Measurements from ENCODE around the gene KPNA2. TPM values are rescaled to one million over a fixed set of nuclear protein-coding genes. Genes with fewer than 3 reads are reported as not detected.

The KPNA2 gene
- total and polyA plus RNA-seq, 2 of the 13 experiments (the other 11 are each of a cell fraction or from before 2014, with no cell fraction given) = 111 to 305 TPM

DNA sequence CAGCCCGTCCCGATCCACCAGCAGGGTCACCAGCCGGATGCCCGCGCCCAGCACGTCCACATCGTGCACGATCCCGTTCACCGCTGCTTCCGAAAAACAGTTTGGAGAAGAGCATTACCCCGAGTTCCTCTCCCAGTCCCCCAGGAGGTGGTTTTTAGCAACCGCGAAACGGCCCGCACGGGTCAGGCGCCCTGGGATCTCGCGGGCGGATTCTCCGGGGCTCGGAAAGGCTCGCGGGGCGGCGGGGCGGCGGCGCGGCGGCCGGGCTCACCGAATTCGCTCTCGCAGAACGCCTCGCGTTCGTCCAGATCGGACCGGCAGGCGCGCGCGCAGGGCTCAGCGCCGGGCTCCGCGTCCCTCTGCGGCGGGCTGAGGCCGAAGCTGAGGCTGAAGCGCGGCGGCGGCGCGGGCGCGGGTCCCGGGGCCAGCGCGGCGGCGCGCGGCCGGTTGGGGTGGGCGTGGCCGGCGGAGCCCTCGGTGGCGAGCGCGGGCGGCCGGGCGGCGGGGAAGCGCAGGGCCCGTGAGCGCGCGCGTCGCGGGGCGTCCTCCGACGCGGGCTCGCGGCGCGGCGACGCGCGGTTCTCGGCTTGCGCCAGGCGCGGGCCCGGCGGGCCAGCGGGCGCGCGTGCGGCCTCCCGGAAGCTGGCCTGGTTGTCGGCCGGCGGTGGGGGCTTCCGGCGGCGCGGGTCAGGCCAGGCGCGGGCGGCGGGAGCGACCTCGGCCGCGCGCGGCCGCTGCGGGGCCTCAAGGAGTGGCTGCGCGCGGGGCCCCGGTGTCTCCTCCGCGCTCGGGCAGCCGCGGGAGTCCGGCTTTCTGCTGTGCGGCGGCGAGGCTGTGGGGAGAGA, 42.2 kb upstream of the KPNA2 start (continued):
- TF ChIP-seq, protein P1, sequence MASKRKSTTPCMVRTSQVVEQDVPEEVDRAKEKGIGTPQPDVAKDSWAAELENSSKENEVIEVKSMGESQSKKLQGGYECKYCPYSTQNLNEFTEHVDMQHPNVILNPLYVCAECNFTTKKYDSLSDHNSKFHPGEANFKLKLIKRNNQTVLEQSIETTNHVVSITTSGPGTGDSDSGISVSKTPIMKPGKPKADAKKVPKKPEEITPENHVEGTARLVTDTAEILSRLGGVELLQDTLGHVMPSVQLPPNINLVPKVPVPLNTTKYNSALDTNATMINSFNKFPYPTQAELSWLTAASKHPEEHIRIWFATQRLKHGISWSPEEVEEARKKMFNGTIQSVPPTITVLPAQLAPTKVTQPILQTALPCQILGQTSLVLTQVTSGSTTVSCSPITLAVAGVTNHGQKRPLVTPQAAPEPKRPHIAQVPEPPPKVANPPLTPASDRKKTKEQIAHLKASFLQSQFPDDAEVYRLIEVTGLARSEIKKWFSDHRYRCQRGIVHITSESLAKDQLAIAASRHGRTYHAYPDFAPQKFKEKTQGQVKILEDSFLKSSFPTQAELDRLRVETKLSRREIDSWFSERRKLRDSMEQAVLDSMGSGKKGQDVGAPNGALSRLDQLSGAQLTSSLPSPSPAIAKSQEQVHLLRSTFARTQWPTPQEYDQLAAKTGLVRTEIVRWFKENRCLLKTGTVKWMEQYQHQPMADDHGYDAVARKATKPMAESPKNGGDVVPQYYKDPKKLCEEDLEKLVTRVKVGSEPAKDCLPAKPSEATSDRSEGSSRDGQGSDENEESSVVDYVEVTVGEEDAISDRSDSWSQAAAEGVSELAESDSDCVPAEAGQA (IDR thresholded peaks at IDR 0.05; ENCODE audit: low read depth) = no peak
- TF ChIP-seq, protein P1 (CRISPR knock-in tag; IDR thresholded peaks at IDR 0.05; ENCODE audit: borderline replicate concordance) = no peak
- TF ChIP-seq, protein P2, sequence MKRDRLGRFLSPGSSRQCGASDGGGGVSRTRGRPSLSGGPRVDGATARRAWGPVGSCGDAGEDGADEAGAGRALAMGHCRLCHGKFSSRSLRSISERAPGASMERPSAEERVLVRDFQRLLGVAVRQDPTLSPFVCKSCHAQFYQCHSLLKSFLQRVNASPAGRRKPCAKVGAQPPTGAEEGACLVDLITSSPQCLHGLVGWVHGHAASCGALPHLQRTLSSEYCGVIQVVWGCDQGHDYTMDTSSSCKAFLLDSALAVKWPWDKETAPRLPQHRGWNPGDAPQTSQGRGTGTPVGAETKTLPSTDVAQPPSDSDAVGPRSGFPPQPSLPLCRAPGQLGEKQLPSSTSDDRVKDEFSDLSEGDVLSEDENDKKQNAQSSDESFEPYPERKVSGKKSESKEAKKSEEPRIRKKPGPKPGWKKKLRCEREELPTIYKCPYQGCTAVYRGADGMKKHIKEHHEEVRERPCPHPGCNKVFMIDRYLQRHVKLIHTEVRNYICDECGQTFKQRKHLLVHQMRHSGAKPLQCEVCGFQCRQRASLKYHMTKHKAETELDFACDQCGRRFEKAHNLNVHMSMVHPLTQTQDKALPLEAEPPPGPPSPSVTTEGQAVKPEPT (CRISPR knock-in tag; IDR thresholded peaks at IDR 0.05; ENCODE audit: low read depth) = no peak
- TF ChIP-seq ZNF10 (CRISPR knock-in tag; IDR thresholded peaks at IDR 0.05; ENCODE audit: borderline replicate concordance, low read depth) (no peak), ZNF674 (CRISPR knock-in tag; IDR thresholded peaks at IDR 0.05; ENCODE audit: low read depth) (no peak), RXRB (CRISPR knock-in tag; IDR thresholded peaks at IDR 0.05; ENCODE audit: borderline replicate concordance) (no peak), SOX13 (IDR thresholded peaks at IDR 0.05) (no peak), SOX13 (CRISPR knock-in tag; conservative IDR thresholded peaks at IDR 0.05 in 1 of 2, IDR thresholded peaks at IDR 0.05 in 1 of 2) (no peak)
- TF ChIP-seq, protein P3, sequence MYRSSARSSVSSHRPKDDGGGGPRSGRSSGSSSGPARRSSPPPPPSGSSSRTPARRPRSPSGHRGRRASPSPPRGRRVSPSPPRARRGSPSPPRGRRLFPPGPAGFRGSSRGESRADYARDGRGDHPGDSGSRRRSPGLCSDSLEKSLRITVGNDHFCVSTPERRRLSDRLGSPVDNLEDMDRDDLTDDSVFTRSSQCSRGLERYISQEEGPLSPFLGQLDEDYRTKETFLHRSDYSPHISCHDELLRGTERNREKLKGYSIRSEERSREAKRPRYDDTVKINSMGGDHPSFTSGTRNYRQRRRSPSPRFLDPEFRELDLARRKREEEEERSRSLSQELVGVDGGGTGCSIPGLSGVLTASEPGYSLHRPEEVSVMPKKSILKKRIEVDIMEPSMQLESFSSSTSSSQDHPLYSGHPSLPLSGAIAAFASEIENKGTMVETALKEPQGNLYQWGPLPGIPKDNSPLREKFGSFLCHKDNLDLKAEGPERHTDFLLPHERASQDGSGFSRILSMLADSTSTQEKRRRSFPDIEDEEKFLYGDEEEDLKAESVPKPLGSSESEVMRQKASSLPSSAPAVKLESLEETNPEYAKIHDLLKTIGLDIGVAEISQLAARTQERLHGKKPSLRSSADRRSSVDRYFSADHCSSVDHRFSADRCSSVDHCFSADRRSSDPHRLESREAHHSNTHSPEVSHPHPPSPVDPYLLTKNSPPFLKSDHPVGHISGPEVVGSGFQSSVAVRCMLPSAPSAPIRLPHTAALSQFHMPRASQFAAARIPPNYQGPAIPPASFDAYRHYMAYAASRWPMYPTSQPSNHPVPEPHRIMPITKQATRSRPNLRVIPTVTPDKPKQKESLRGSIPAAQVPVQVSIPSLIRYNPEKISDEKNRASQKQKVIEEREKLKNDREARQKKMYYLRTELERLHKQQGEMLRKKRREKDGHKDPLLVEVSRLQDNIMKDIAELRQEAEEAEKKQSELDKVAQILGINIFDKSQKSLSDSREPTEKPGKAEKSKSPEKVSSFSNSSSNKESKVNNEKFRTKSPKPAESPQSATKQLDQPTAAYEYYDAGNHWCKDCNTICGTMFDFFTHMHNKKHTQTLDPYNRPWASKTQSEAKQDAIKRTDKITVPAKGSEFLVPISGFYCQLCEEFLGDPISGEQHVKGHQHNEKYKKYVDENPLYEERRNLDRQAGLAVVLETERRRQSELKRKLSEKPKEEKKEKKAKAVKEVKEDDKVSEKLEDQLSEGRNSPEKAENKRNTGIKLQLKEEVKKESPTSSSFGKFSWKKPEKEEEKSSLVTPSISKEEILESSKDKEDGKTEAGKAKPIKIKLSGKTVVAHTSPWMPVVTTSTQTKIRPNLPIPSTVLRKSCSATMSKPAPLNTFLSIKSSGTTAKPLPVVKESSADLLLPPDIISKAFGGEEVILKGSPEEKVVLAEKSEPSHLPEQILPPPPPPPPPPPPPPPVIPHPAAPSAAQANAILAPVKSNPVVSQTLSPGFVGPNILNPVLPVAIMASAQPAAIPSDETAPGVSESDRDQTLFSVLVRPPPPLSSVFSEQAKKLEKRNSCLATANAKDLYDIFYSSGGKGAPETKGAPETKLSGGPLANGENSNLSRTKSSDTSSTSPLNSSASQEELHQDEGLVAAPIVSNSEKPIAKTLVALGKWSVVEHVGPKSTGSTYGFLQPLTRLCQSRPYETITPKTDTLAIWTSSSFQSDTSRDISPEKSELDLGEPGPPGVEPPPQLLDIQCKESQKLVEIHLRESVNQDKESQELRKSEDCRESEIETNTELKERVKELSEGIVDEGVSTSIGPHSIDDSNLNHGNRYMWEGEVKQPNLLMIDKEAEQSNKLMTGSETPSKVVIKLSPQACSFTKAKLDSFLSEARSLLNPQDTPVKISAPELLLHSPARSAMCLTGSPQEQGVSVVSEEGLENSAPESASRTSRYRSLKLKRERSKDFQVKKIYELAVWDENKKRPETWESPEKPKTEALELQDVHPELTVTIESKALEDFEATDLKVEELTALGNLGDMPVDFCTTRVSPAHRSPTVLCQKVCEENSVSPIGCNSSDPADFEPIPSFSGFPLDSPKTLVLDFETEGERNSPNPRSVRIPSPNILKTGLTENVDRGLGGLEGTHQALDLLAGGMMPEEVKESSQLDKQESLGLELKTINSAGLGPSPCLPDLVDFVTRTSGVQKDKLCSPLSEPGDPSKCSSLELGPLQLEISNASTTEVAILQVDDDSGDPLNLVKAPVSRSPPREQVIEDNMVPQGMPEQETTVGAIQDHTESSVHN (CRISPR knock-in tag; IDR thresholded peaks at IDR 0.05) = no peak
- TF ChIP-seq, protein P4, sequence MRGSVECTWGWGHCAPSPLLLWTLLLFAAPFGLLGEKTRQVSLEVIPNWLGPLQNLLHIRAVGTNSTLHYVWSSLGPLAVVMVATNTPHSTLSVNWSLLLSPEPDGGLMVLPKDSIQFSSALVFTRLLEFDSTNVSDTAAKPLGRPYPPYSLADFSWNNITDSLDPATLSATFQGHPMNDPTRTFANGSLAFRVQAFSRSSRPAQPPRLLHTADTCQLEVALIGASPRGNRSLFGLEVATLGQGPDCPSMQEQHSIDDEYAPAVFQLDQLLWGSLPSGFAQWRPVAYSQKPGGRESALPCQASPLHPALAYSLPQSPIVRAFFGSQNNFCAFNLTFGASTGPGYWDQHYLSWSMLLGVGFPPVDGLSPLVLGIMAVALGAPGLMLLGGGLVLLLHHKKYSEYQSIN (CRISPR knock-in tag; IDR thresholded peaks at IDR 0.05; ENCODE audit: borderline replicate concordance) = no peak

Measured in HepG2 (cell line).